ENCODE data around the gene DDC. TPM values are rescaled to one million over a fixed set of nuclear protein-coding genes. Genes with fewer than 3 reads are reported as not detected.

Gene DDC
- total and polyA plus RNA-seq, 4 donors = 27.2 to 74.9 (median 58.6) TPM

Small RNA genes within 50 kb of the gene (small RNA-seq; reads per million reads assigned to genes)
- not detected for gene RNU6-1091P

Other genes starting within 250 kb of the DDC start
- 10 to 100 TPM in 1 of 2 donors, 1 to 10 TPM in 1; 3.8 to 13.2 TPM for gene FIGNL1, start 115.1 kb downstream of the DDC start, total RNA-seq
- gene FIGNL1, start 115.1 kb downstream of the DDC start, polyA plus RNA-seq = 1 to 10 TPM; 1.2 to 2.9 TPM
- 10 to 100 TPM; 19.6 to 53.1 TPM for gene GRB10, start 217.5 kb upstream of the DDC start, total RNA-seq
- 10 to 100 TPM; 10.7 to 15.4 TPM for gene GRB10, start 217.5 kb upstream of the DDC start, polyA plus RNA-seq